MM.1S (cell line): ENCODE results near the gene ADCY2.

ENCODE experiments used
- EZH2phosphoT487 ChIP-seq: fragments of 300-600 bp; sonication (generic); IDR thresholded peaks from 2 replicates; pipeline ENCODE4 v1.6.1; 2018; ENCODE audit warnings: antibody characterized with exemption, low read length
- TF ChIP-seq, protein P1 (sequence below): fragments of 300-600 bp; sonication (generic); IDR thresholded peaks from 2 replicates; pipeline ENCODE4 v1.5.1; 2016; ENCODE audit warnings: antibody characterized with exemption, low read length, mixed read lengths

DNA sequence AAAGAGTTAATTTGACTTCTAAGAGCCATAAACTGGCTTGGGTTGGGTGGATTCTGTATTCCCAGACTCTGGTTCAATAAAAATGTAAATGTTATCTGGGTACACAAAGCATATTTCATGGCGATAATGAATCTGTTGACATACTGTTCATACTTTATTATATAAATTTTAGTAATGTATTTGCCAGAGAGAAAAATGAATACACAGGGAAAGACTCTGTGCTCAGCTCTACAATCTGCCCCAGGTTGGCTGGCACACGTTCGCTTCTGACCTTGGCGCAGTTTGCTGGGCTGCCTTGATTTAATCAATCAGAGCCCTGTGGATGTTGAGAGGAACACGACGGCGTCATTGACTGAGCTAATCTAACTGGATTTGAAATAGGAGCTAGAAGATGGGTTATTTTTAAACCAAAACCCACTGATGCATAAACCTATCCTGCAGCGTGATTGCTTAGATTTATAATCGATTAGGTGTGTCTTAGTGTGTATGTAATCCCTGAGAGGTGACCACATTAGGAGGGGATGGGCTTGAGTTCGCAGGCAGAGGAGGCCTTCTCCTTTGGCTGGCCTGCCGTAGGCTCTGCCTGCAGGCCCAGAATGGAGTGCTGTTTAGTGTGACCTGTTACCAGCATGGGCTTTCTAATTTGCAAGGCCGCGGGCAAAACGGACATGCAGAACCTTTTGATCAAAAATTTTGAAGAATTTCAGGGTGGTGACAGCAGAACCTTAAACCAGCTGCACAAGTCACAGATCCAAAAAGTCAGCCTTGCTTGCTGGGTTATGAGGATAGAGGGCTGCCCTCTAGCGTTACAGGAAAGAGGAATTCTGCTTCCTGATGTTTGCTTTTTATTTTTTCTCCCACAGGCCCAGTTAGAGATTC is 3.9 kb upstream of the ADCY2 start:
- TF ChIP-seq, protein P1, sequence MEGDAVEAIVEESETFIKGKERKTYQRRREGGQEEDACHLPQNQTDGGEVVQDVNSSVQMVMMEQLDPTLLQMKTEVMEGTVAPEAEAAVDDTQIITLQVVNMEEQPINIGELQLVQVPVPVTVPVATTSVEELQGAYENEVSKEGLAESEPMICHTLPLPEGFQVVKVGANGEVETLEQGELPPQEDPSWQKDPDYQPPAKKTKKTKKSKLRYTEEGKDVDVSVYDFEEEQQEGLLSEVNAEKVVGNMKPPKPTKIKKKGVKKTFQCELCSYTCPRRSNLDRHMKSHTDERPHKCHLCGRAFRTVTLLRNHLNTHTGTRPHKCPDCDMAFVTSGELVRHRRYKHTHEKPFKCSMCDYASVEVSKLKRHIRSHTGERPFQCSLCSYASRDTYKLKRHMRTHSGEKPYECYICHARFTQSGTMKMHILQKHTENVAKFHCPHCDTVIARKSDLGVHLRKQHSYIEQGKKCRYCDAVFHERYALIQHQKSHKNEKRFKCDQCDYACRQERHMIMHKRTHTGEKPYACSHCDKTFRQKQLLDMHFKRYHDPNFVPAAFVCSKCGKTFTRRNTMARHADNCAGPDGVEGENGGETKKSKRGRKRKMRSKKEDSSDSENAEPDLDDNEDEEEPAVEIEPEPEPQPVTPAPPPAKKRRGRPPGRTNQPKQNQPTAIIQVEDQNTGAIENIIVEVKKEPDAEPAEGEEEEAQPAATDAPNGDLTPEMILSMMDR, result peak; percentile 45
- no peak for TF ChIP-seq EZH2phosphoT487
